GM12878 (cell line): ENCODE data around the gene PLTP. TPM values are rescaled to one million over a fixed set of nuclear protein-coding genes. Genes with fewer than 3 reads are reported as not detected.

Experiments
- ATAC-seq: fragments of 200-7000 bp; cut with Tn5 transposase; 3 replicates; pipeline ENCODE4 v1.9.1; 2020; ENCODE audit warnings: mild to moderate bottlenecking, moderate library complexity
- BruUV-seq: library from RNA; stranded (reverse); fragments of 400-500 nt; replicated peaks from 2 replicates; lab custom pipeline; 2021; lab: Mats Ljungman, UMichigan
- CTCF ChIA-PET: fragments of 300-600 bp; sonication (Branson Sonifier 250); formaldehyde crosslinking; extraction: SDS; loops from one replicate; lab custom pipeline; 2021; ENCODE audit warnings: inconsistent platforms; lab: Yijun Ruan, JAX
- POLR2A ChIA-PET: fragments of 350-600 bp; formaldehyde crosslinking; extraction: SDS; loops from one replicate; lab custom pipeline; 2021; ENCODE audit warnings: inconsistent platforms; lab: Charles Lee
- RAD21 ChIA-PET: fragments of 300-600 bp; sonication (Branson Sonifier 250); formaldehyde crosslinking; loops from one replicate; lab custom pipeline; 2023; ENCODE audit warnings: antibody characterized with exemption; ENCODE audit not compliant: unreplicated experiment; lab: Charles Lee
- SMC1A ChIA-PET: fragments of 300-600 bp; sonication (Branson Sonifier 250); formaldehyde crosslinking; loops from one replicate; lab custom pipeline; 2023; ENCODE audit not compliant: unreplicated experiment, uncharacterized antibody; lab: Charles Lee
- DNase-seq: peaks from one replicate; pipeline ENCODE4 v3.0.0-alpha.2; 2011; ENCODE audit warnings: low read depth, low spot score
- FAIRE-seq: peaks from 3 replicates; lab custom pipeline; 2011; peaks lifted over from hg19 to GRCh38; lab: Jason Lieb, UNC
- H2AFZ ChIP-seq: 2 replicates; pipeline ENCODE4 v1.6.0; 2011; ENCODE audit warnings: low read depth, low read length, control low read depth; ENCODE audit not compliant: control insufficient read depth
- H3K27ac ChIP-seq: 2 replicates; pipeline ENCODE4 v1.5.1; 2011; ENCODE audit warnings: control low read depth; ENCODE audit not compliant: control insufficient read depth, insufficient read depth
- H3K27me3 ChIP-seq, 2 experiments: replicated peaks in 1 of 2; 2 replicates each; pipeline versions ENCODE4 v1.6.0 to v1.6.1; 2011; ENCODE audit warnings: low read length in 1 of 2; ENCODE audit not compliant: control insufficient read depth in 2 of 2, insufficient read depth in 2 of 2
- H3K36me3 ChIP-seq, 2 experiments: 2 replicates each; pipeline ENCODE4 v1.5.1; 2011; ENCODE audit warnings: low read length in 1 of 2; ENCODE audit not compliant: control insufficient read depth in 2 of 2, insufficient read depth in 2 of 2
- H3K4me1 ChIP-seq: 2 replicates; pipeline ENCODE4 v1.6.1; 2011; ENCODE audit warnings: mild to moderate bottlenecking, low read length, moderate library complexity, mixed read lengths; ENCODE audit not compliant: control insufficient read depth, insufficient read depth
- H3K4me2 ChIP-seq: 2 replicates; pipeline ENCODE4 v1.6.0; 2011; ENCODE audit warnings: control low read depth; ENCODE audit not compliant: control insufficient read depth, insufficient read depth
- H3K4me3 ChIP-seq: fragments of 200-600 bp; sonication (generic); 2 replicates; pipeline ENCODE4 v1.5.1; 2016
- H3K79me2 ChIP-seq: 2 replicates; pipeline ENCODE4 v1.6.0; 2011; ENCODE audit warnings: low read length; ENCODE audit not compliant: control insufficient read depth, insufficient read depth
- H3K9ac ChIP-seq: 2 replicates; pipeline ENCODE4 v1.8.0; 2011; ENCODE audit warnings: low read length, control low read depth, mixed read lengths; ENCODE audit not compliant: control insufficient read depth, insufficient read depth
- H3K9me3 ChIP-seq: replicated peaks from 3 replicates; pipeline ENCODE4 v1.5.1; 2011; ENCODE audit warnings: mild to moderate bottlenecking, low read length; ENCODE audit not compliant: control insufficient read depth, insufficient read depth
- H4K20me1 ChIP-seq: 2 replicates; pipeline ENCODE4 v1.6.0; 2011; ENCODE audit not compliant: control insufficient read depth, insufficient read depth
- GATAD2B ChIP-seq: fragments of 450-650 bp; conservative IDR thresholded peaks from 2 replicates; pipeline ENCODE4 v1.6.1; 2017; ENCODE audit warnings: low read depth, mild to moderate bottlenecking, moderate library complexity
- HCFC1 ChIP-seq: fragments of 150-350 bp; IDR thresholded peaks from 2 replicates; pipeline ENCODE4 v1.6.1; 2014; ENCODE audit warnings: low read length
- POLR2A ChIP-seq: IDR thresholded peaks from 2 replicates; pipeline ENCODE4 v1.6.1; 2011; ENCODE audit warnings: low read depth, mild to moderate bottlenecking, low read length
- SP1 ChIP-seq: IDR thresholded peaks from one replicate; pipeline ENCODE4 v1.6.1; 2011; ENCODE audit warnings: low read depth, low read length
- SREBF1 ChIP-seq: IDR thresholded peaks from 2 replicates; pipeline ENCODE4 v1.6.1; 2012; ENCODE audit warnings: mild to moderate bottlenecking, low read length
- STAT3 ChIP-seq: IDR thresholded peaks from 2 replicates; pipeline ENCODE4 v1.6.1; 2011; ENCODE audit warnings: low read depth, low read length, improper control_type of control experiment
- WGBS: methylation state at CpG from one replicate; pipeline ENCODE4 v1.1.6; 2016; ENCODE audit warnings: low lambda C conversion rate; ENCODE audit not compliant: insufficient replicate concordance, insufficient coverage; ENCODE audit errors: missing lambda C conversion rate; 5-methylcytosine and 5-hydroxymethylcytosine counted together
- in situ Hi-C: fragments of 300-500 bp; cut with MboI; formaldehyde crosslinking; loops from 9 replicates; pipeline ENCODE4 v1.14.3; 2018; ENCODE audit warnings: mixed read lengths
- intact Hi-C: fragments of 100-400 bp; cut with micrococcal nuclease; formaldehyde crosslinking; loops from one replicate; pipeline ENCODE4 v1.14.2; 2022; ENCODE audit not compliant: unreplicated experiment
- polyA plus RNA-seq, 11 experiments: library from polyadenylated mRNA; depleted of rRNA in 4 of 11; unstranded in 6 of 11; stranded (reverse) in 5 of 11; fragments of >200 nt; fragmentation: Nextera tagmentation in 4 of 11; fragmentation: Illumina TruSeq in 1 of 11; extraction: Ambion mirVana in 4 of 11; extraction: Trizol in 1 of 11; gene quantifications; 1 replicate in 1 of 11; 2 replicates in 10 of 11; pipeline versions ENCODE4 v1.2.1 to v1.2.3, GENCODE V29; 2011 to 2016; ENCODE audit warnings: inconsistent platforms in 2 of 11, missing spikeins in 2 of 11, low read depth in 1 of 11
- total RNA-seq, 4 experiments: library from RNA; depleted of rRNA in 3 of 4; stranded (reverse); fragments of >200 nt in 3 of 4; fragmentation: Illumina TruSeq in 1 of 4; extraction: Trizol in 1 of 4; gene quantifications; 2 replicates each; pipeline versions ENCODE4 v1.2.1 to v1.2.3, GENCODE V29; 2013 to 2021
- TF ChIP-seq, protein P1 (sequence below): fragments of 450-650 bp; IDR thresholded peaks from 2 replicates; pipeline ENCODE4 v1.6.1; 2018; ENCODE audit warnings: mild to moderate bottlenecking, low read depth, moderate library complexity; ENCODE audit not compliant: partially characterized antibody
- TF ChIP-seq, protein P2 (sequence below): IDR thresholded peaks from 2 replicates; pipeline ENCODE4 v1.6.1; 2011; ENCODE audit warnings: mild to moderate bottlenecking, low read depth, low read length, moderate library complexity; ENCODE audit not compliant: insufficient replicate concordance
- TF ChIP-seq, protein P3 (sequence below): fragments of 450-650 bp; formaldehyde crosslinking; IDR thresholded peaks from 2 replicates; pipeline ENCODE4 v1.5.0; 2022; ENCODE audit warnings: mild to moderate bottlenecking, missing genetic modification characterization

Gene PLTP
- total and polyA plus RNA-seq, 10 of the 15 experiments (the other 5 are each of a cell fraction or from before 2014, with no cell fraction given): 1.6 to 17.0 (median 7.6) TPM

DNA sequence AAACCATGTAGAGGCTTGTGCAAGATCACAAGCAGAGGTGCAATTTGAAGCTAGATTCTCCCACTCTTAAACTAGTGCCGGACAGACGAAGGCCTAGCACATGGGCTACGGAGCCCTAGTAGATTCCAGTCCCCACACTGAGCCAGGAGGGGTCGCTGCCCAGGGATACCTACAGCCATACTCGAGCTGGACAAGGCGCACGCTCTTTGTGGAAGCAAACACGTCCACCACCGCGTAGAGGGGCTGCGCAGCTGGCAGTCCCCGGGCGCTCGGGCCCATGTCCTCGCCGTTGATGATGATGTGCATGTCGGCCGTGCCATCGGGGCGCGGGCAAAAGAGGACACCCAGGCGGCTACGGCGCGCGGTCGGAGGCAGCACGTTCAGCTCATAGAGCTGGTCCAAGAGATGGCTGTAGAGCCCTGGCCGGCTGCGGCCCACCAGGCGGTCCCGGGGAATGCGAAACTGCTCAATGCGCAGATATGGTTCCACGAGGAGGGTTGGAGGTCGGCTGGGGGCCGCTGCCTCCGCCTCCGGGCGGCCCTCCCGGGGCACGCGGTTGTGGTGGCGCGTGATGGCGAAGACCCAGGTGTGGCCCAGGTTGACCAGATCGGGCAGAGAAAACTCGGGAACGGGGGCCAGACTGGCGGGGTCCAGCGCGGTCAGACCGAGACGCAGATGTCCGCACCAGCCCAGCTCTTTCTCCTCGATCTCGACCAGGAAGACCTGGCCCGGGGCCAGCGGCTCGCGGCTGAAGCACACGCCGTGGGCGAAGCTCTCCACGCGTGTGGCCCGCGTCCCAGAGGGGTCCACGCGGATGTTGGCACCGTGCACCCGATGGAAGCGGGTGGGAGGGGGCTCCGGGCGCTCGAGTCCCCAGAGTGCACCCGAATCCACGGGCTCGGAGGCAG, 21.6 kb downstream of the PLTP start (continued):
- TF ChIP-seq, protein P1, sequence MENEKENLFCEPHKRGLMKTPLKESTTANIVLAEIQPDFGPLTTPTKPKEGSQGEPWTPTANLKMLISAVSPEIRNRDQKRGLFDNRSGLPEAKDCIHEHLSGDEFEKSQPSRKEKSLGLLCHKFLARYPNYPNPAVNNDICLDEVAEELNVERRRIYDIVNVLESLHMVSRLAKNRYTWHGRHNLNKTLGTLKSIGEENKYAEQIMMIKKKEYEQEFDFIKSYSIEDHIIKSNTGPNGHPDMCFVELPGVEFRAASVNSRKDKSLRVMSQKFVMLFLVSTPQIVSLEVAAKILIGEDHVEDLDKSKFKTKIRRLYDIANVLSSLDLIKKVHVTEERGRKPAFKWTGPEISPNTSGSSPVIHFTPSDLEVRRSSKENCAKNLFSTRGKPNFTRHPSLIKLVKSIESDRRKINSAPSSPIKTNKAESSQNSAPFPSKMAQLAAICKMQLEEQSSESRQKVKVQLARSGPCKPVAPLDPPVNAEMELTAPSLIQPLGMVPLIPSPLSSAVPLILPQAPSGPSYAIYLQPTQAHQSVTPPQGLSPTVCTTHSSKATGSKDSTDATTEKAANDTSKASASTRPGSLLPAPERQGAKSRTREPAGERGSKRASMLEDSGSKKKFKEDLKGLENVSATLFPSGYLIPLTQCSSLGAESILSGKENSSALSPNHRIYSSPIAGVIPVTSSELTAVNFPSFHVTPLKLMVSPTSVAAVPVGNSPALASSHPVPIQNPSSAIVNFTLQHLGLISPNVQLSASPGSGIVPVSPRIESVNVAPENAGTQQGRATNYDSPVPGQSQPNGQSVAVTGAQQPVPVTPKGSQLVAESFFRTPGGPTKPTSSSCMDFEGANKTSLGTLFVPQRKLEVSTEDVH: no peak
- TF ChIP-seq SREBF1: no peak
- TF ChIP-seq STAT3: no peak
- TF ChIP-seq, all 136 proteins: peak for 6

DNA sequence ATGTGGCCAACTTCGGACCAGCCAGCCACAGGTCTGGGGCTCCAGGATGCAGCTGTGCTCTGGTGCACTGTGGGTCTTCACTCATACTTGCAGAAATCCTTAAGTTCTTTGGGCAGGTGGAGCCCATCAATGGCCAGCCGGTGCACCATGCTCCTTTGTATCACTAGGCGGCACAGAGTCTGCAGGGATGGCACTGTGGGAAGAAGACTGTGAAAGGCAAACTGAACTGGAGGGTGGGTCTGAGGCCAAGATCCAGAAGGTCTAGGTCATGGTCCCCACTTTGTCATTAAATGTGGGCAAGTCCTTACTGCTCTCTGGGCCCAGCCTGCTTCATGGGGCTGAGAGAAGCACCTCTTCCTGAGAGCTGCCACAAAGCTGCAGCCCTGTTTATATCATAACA, 23.3 kb downstream of the PLTP start:
- no peak overlapping the region for H3K4me3 ChIP-seq
- no peak overlapping the region for H3K27ac ChIP-seq
- H4K20me1 ChIP-seq: no peaks in the 10 kb centered on the region
- H3K4me1 ChIP-seq: peaks cover 32% of the 10 kb centered on the region
- H3K27me3 ChIP-seq: no peaks in the 10 kb centered on the region
- no peak overlapping the region for H3K4me2 ChIP-seq
- no peak for ATAC-seq
- no peak overlapping the region for H3K9ac ChIP-seq
- no peak overlapping the region for H2AFZ ChIP-seq
- in situ Hi-C loops (no loop called here), intact Hi-C loops (no loop called here)
- ChIA-PET RAD21 (interaction anchor here (2.4 to 2.9 kb wide), 2 partner anchors 7 to 46 kb away, joined by 11 to 25 read pairs; partner anchors contain the start of genes PCIF1 and ZSWIM1), CTCF (interaction anchor here (0.8 to 3.0 kb wide), 5 partner anchors 7 to 90 kb away, joined by 3 to 38 read pairs (median 15); partner anchors contain the start of gene ZSWIM1), SMC1A (interaction anchor here (2.8 kb wide), 1 partner anchor 82 kb away, joined by 9 read pairs; no protein-coding TSS in a partner anchor), POLR2A (interaction anchor here (0.8 to 1.5 kb wide), 3 partner anchors 16 to 72 kb away, joined by 4 to 5 read pairs (median 4); no protein-coding TSS in a partner anchor)
- FAIRE-seq: no peak
- H3K36me3 ChIP-seq: peaks cover 2 to 4% of the 10 kb centered on the region in 2 experiments; a peak in 2 of 4 replicates
- H3K79me2 ChIP-seq: peaks cover 8% of the 10 kb centered on the region
- WGBS: 77% methylated on average over 3 of the region's 3 CpGs
- H3K9me3 ChIP-seq: no peaks in the 10 kb centered on the region
- no peak for DNase-seq
- no TSS peak for BruUV-seq
- TF ChIP-seq POLR2A (no peak), HCFC1 (no peak), SP1 (no peak), GATAD2B (no peak)
- TF ChIP-seq, protein P2, sequence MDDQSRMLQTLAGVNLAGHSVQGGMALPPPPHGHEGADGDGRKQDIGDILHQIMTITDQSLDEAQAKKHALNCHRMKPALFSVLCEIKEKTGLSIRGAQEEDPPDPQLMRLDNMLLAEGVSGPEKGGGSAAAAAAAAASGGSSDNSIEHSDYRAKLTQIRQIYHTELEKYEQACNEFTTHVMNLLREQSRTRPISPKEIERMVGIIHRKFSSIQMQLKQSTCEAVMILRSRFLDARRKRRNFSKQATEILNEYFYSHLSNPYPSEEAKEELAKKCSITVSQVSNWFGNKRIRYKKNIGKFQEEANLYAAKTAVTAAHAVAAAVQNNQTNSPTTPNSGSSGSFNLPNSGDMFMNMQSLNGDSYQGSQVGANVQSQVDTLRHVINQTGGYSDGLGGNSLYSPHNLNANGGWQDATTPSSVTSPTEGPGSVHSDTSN: no peak
- TF ChIP-seq, protein P1: no peak
- TF ChIP-seq, protein P3, sequence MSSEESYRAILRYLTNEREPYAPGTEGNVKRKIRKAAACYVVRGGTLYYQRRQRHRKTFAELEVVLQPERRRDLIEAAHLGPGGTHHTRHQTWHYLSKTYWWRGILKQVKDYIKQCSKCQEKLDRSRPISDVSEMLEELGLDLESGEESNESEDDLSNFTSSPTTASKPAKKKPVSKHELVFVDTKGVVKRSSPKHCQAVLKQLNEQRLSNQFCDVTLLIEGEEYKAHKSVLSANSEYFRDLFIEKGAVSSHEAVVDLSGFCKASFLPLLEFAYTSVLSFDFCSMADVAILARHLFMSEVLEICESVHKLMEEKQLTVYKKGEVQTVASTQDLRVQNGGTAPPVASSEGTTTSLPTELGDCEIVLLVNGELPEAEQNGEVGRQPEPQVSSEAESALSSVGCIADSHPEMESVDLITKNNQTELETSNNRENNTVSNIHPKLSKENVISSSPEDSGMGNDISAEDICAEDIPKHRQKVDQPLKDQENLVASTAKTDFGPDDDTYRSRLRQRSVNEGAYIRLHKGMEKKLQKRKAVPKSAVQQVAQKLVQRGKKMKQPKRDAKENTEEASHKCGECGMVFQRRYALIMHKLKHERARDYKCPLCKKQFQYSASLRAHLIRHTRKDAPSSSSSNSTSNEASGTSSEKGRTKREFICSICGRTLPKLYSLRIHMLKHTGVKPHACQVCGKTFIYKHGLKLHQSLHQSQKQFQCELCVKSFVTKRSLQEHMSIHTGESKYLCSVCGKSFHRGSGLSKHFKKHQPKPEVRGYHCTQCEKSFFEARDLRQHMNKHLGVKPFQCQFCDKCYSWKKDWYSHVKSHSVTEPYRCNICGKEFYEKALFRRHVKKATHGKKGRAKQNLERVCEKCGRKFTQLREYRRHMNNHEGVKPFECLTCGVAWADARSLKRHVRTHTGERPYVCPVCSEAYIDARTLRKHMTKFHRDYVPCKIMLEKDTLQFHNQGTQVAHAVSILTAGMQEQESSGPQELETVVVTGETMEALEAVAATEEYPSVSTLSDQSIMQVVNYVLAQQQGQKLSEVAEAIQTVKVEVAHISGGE: no peak
